Activated CD4-positive, alpha-beta T cell treated with anti-CD3 and anti-CD28 coated beads for 36 hours (primary cell): ENCODE data around the gene HRAS. TPM values are rescaled to one million over a fixed set of nuclear protein-coding genes. Genes with fewer than 3 reads are reported as not detected.

ENCODE experiments used
- ATAC-seq: fragments of 200-7000 bp; cut with Tn5 transposase; one replicate; pipeline ENCODE4 v1.10.0; 2021; ENCODE audit warnings: mild to moderate bottlenecking, moderate library complexity
- CTCF ChIA-PET: fragments of 350-600 bp; sonication (Branson Sonifier 250); formaldehyde crosslinking; loops from one replicate; lab custom pipeline; 2021; ENCODE audit warnings: antibody characterized with exemption; lab: Charles Lee
- POLR2A ChIA-PET: fragments of 350-600 bp; sonication (Branson Sonifier 250); formaldehyde crosslinking; loops from one replicate; lab custom pipeline; 2021; ENCODE audit warnings: antibody characterized with exemption, inconsistent platforms; lab: Charles Lee
- DNase-seq: peaks from one replicate; pipeline ENCODE4 v3.0.0-alpha.2; 2020
- H3K27ac Mint-ChIP-seq: one replicate; pipeline ENCODE4 v1.8.0; 2021; ENCODE audit warnings: mixed read lengths
- H3K27me3 Mint-ChIP-seq: one replicate; pipeline ENCODE4 v1.8.0; 2021; ENCODE audit warnings: mixed read lengths
- H3K36me3 Mint-ChIP-seq: one replicate; pipeline ENCODE4 v1.8.0; 2021; ENCODE audit warnings: low read depth, mixed read lengths
- H3K4me1 Mint-ChIP-seq: one replicate; pipeline ENCODE4 v1.8.0; 2021; ENCODE audit warnings: mixed read lengths
- H3K4me3 Mint-ChIP-seq: one replicate; pipeline ENCODE4 v1.8.0; 2021; ENCODE audit warnings: mild to moderate bottlenecking, moderate library complexity, mixed read lengths
- H3K9me3 Mint-ChIP-seq: one replicate; pipeline ENCODE4 v1.8.0; 2021; ENCODE audit warnings: low read depth, mixed read lengths
- intact Hi-C, 2 experiments: fragments of 100-400 bp; cut with DNase I in 1 of 2; cut with micrococcal nuclease in 1 of 2; formaldehyde crosslinking; loops; one replicate each; pipeline versions ENCODE4 v1.14.2 to v1.15.1; 2022 to 2024; cut with DNase I, micrococcal nuclease
- microRNA-seq: library from miRNA; unstranded; fragments of <30 nt; microRNA quantifications from one replicate; pipeline ENCODE4 v1.2.0, GENCODE V29; 2021; ENCODE audit warnings: borderline replicate concordance
- total RNA-seq, 2 experiments: library from RNA; stranded (reverse); gene quantifications; one replicate each; pipeline ENCODE4 v1.2.3, GENCODE V29; 2021

HRAS gene
- total RNA-seq, 2 experiments from 2014 or later, result 26.8 to 41.9 TPM

DNA sequence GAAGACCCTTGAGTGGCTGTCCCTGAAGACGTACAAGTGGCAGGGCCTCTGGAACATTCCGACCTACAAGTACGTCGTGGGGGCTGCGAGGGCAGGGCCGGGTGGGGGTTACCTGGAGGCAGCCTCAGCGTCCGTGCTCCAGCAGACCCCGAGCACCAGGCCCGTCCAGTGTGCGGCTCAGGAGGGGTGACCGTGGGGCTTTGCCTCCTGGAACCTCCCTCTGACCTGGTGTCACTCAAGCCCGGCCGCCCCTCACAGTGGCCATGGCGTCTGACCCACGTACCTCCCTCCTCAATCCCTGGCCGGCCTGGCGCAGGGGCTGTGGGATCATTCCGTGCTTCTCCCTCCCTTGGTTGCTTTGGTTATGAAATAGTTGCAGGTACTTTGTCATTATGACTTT, 46.8 kb downstream of the HRAS start:
- intact Hi-C loops, result no loop called here

DNA sequence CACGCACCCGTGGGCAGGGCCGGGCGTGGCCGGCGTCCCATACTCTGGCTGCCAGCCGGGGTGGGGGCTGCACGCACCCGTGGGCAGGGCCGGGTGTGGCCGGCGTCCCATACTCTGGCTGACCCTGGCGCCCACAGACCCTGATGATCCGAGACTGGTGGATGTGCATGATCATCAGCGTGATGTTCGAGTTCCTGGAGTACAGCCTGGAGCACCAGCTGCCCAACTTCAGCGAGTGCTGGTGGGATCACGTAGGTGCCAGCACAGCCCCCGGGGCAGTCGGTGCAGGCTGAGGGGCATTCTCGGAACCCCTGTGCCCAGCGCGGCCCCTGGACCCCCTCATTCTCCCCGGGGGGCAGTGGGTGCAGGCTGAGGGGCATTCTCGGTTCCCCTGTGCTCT, 47.3 kb downstream of the HRAS start:
- no peaks in the 10 kb centered on the region for H3K36me3 Mint-ChIP-seq
- ChIA-PET POLR2A (no interaction called here), CTCF (no interaction called here)
- intact Hi-C loops, result no loop called here
- DNase-seq (no peak), ATAC-seq (no peak)
- no peaks in the 10 kb centered on the region for H3K27me3 Mint-ChIP-seq
- no peak overlapping the region for H3K4me3 Mint-ChIP-seq
- no peak overlapping the region for H3K27ac Mint-ChIP-seq
- no peaks in the 10 kb centered on the region for H3K9me3 Mint-ChIP-seq
- no peaks in the 10 kb centered on the region for H3K4me1 Mint-ChIP-seq

More for the DNA sequence above, 46.8 kb downstream of the HRAS start:
- no peak overlapping the region for H3K27ac Mint-ChIP-seq
- no peaks in the 10 kb centered on the region for H3K4me1 Mint-ChIP-seq
- H3K4me3 Mint-ChIP-seq, result no peak overlapping the region
- no peaks in the 10 kb centered on the region for H3K9me3 Mint-ChIP-seq
- ATAC-seq (no peak), DNase-seq (no peak)
- POLR2A ChIA-PET, result no interaction called here
- no peaks in the 10 kb centered on the region for H3K36me3 Mint-ChIP-seq
- H3K27me3 Mint-ChIP-seq, result no peaks in the 10 kb centered on the region
- CTCF ChIA-PET, result no interaction called here

DNA sequence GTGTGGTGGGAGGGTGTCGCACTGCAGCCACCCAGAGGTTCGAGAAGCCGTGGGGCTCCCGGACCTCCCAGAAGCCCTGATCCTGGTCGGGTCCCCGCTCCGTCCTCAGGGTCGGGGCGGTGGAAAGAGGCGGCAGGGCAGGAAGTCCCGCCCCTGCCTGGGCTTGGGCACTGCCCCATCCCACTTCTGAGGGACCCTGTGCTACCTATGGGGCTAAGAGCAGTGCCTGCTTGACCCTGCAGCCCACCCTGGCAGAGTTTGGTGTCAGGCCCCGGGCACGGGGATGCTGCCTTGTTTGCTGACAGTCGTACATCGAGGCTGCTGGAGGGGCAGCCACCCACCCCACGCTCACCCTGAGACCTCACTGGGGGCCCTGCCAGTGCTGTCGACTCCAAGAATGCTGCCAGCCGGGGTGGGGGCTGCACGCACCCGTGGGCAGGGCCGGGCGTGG, 47.8 kb downstream of the HRAS start:
- Mint-ChIP-seq H3K9me3 (no peaks in the 10 kb centered on the region), H3K4me1 (no peaks in the 10 kb centered on the region), H3K4me3 (no peak overlapping the region), H3K27ac (no peak overlapping the region), H3K36me3 (no peaks in the 10 kb centered on the region), H3K27me3 (no peaks in the 10 kb centered on the region)
- CTCF ChIA-PET, result no interaction called here
- intact Hi-C loops, result no loop called here
- POLR2A ChIA-PET, result no interaction called here
- ATAC-seq (no peak), DNase-seq (no peak)

DNA sequence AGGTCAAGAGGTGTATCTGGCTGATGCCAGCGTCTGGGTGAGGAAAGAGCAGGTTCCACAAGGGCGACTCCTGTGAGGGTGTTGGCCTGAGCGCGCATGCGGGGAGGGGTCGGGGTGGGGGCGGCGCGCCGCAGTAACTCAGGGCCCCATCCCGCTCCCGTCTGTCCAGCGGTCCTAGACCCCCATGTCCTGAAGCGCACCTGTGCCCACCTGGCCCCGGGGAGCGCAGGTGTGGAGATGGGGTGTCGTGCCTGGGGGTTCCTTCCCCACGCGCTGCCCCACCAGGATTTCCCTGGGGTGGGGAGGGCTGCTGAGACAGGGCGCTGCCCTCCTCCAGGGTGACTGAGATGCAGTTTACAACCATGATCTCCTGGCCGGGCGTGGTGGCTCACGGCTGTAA, 49.2 kb downstream of the HRAS start:
- ATAC-seq, result no peak
- DNase-seq, result no peak
- H3K4me1 Mint-ChIP-seq, result no peaks in the 10 kb centered on the region
- H3K36me3 Mint-ChIP-seq, result no peaks in the 10 kb centered on the region
- no peak overlapping the region for H3K27ac Mint-ChIP-seq
- no peaks in the 10 kb centered on the region for H3K27me3 Mint-ChIP-seq
- no peaks in the 10 kb centered on the region for H3K9me3 Mint-ChIP-seq
- CTCF ChIA-PET, result no interaction called here
- POLR2A ChIA-PET, result no interaction called here
- intact Hi-C loops, result no loop called here
- H3K4me3 Mint-ChIP-seq, result no peak overlapping the region

DNA sequence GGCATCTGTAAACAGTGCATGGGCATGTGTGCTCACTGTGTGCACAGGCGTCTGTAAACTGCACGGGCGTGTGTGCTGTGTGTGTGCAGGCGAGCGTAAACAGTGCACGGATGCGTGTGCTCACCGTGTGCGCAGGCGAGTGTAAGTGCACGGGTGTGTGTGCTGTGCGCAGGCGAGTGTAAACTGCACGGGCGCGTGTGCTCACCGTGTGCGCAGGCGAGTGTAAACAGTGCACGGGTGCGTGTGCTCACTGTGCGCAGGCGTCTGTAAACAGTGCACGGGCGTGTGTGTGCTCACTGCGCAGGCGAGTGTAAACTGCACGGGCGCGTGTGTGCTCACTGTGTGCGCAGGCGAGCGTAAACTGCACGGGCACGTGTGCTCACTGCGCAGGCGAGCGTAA, 50.8 kb downstream of the HRAS start:
- ATAC-seq (no peak), DNase-seq (no peak)
- CTCF ChIA-PET, result no interaction called here
- Mint-ChIP-seq H3K27me3 (no peaks in the 10 kb centered on the region), H3K4me3 (no peak overlapping the region), H3K4me1 (no peaks in the 10 kb centered on the region), H3K27ac (no peak overlapping the region), H3K9me3 (no peaks in the 10 kb centered on the region), H3K36me3 (peaks cover 2% of the 10 kb centered on the region)
- intact Hi-C loops, result no loop called here
- POLR2A ChIA-PET, result no interaction called here

Small RNA genes lying within 50 kb of the gene (microRNA-seq; reads per million reads assigned to microRNA genes)
- 1,429 reads per million, percentile 85 among the genes with 10 or more reads in this experiment for gene MIR210

Other genes with a start within 250 kb of the HRAS start
- gene PGGHG, start 246.4 kb downstream of the HRAS start, total RNA-seq, result 10 to 100 TPM; 73.4 to 82.3 TPM
- gene IFITM5, start 236.1 kb downstream of the HRAS start, total RNA-seq, result not detected
- 100 to 1,000 TPM; 451 to 474 TPM for gene IFITM2, start 227.8 kb downstream of the HRAS start, total RNA-seq
- 100 to 1,000 TPM; 248 to 285 TPM for gene IFITM1, start 221.5 kb downstream of the HRAS start, total RNA-seq
- 100 to 1,000 TPM in 1 of 2 experiments, 10 to 100 TPM in 1; 77.5 to 122 TPM for gene IFITM3, start 214.7 kb downstream of the HRAS start, total RNA-seq
- 1 to 10 TPM; 3.8 to 6.6 TPM for gene B4GALNT4, start 166.1 kb downstream of the HRAS start, total RNA-seq
- gene PKP3, start 141.4 kb downstream of the HRAS start, total RNA-seq, result under 1 TPM; 0.07 to 0.18 TPM
- gene SIGIRR, start 120.6 kb downstream of the HRAS start, total RNA-seq, result 10 to 100 TPM; 33.0 to 34.9 TPM
- gene ANO9, start 93.6 kb downstream of the HRAS start, total RNA-seq, result 10 to 100 TPM; 31.7 to 38.8 TPM
- gene PTDSS2, start 85.3 kb downstream of the HRAS start, total RNA-seq, result 10 to 100 TPM; 14.8 to 18.8 TPM
- 100 to 1,000 TPM; 111 to 116 TPM for gene RNH1, start 28.3 kb downstream of the HRAS start, total RNA-seq
- under 1 TPM; 0.96 to 0.98 TPM for gene LRRC56, start 2.0 kb upstream of the HRAS start, total RNA-seq
- 1 to 10 TPM; 2.7 to 4.9 TPM for gene LMNTD2, start 25.2 kb upstream of the HRAS start, total RNA-seq
- gene RASSF7, start 25.4 kb upstream of the HRAS start, total RNA-seq, result 10 to 100 TPM; 16.8 TPM
- gene PHRF1, start 40.9 kb upstream of the HRAS start, total RNA-seq, result 10 to 100 TPM; 40.0 to 44.5 TPM
- gene IRF7, start 80.4 kb upstream of the HRAS start, total RNA-seq, result 10 to 100 TPM; 57.1 to 62.6 TPM
- gene CDHR5, start 89.4 kb upstream of the HRAS start, total RNA-seq, result not detected
- not detected for gene SCT, start 91.6 kb upstream of the HRAS start, total RNA-seq
- under 1 TPM; 0.30 to 0.47 TPM for gene DRD4, start 101.7 kb upstream of the HRAS start, total RNA-seq
- 10 to 100 TPM; 47.4 to 56.6 TPM for gene DEAF1, start 159.6 kb upstream of the HRAS start, total RNA-seq
- gene TMEM80, start 160.2 kb upstream of the HRAS start, total RNA-seq, result 10 to 100 TPM; 11.4 to 11.9 TPM
- gene EPS8L2, start 170.7 kb upstream of the HRAS start, total RNA-seq, result 10 to 100 TPM in 1 of 2 experiments, 1 to 10 TPM in 1; 8.0 to 10.5 TPM
- gene TALDO1, start 211.9 kb upstream of the HRAS start, total RNA-seq, result 100 to 1,000 TPM; 239 to 246 TPM
- 10 to 100 TPM; 45.7 to 59.8 TPM for gene GATD1, start 241.9 kb upstream of the HRAS start, total RNA-seq